DMS114 treated with DMSO at 0.1 percent for 48 hours (cell line): ENCODE data around the gene ATIC.
A peak's percentile ranks its signal among the peaks of the same experiment; 100 is the strongest.
"Not testable (repeated sequence)": the region's sequence is repeated elsewhere in the genome, so short reads cannot be mapped to it uniquely, and the experiment has no call there.

Source experiments
- DNase-seq: peaks from one replicate; lab custom pipeline; 2025; ENCODE audit not compliant: unreplicated experiment; lab: John Stamatoyannopoulos, UW

The ATIC gene

DNA sequence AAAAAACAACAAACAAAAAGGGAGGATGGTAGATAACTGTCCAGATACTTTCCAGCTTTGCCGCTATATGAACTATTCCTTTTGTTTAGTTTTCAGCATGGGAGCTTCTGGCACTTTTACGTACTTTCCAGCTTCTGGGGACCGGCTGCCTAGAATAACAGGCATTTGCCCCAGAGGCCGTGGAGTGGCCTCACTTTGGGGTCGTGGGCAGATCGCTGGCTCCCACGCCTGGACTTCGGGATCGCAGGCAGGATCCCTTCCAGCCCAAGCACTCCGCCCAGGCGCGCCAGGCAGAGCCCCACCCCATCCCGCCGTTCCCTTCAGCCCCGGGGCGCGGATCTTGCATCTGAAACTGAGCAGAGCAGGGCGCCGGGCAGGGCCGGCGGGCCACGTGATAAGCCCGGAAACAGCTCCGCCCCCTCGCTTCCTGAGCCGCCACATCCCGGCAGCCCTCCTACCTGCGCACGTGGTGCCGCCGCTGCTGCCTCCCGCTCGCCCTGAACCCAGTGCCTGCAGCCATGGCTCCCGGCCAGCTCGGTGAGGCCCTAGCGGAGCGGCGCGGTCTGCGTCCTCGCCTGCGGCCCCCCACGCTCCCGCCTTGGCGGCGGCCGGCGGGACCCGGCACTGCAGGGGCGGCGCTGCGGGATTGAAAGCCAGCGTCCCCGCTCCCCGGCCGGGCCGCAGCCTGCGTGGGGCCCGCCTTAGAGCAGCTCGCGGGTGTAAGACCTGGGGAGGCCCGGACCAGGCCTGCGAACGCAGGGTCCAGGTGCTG, at the start of gene ATIC:
Gene ATIC, plus strand, starts transcription at position 435 of the 772 bp plus-strand sequence. Its CDS starts 84 bp downstream, at position 519.
- peak; percentile 82 for DNase-seq

DNA sequence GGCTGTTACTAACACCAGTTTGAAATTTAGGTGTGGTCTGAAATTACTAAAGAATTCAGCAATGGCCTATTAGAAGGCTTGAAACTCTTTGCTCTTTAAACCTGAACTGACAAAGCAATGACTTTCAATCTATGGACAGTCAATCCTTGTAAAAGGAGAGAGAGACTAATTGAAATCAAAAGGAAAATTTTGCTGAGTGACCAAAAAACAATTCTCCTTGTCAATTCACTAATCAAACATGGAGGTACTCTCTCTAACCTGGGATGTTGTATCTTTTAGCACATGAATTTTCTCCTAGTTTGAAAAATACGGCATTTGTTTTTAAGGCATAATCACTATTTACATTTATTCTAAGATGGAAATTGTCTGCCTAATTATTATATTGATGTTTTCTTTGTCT, 49.6 kb upstream of the ATIC start:
- DNase-seq = no peak

DNA sequence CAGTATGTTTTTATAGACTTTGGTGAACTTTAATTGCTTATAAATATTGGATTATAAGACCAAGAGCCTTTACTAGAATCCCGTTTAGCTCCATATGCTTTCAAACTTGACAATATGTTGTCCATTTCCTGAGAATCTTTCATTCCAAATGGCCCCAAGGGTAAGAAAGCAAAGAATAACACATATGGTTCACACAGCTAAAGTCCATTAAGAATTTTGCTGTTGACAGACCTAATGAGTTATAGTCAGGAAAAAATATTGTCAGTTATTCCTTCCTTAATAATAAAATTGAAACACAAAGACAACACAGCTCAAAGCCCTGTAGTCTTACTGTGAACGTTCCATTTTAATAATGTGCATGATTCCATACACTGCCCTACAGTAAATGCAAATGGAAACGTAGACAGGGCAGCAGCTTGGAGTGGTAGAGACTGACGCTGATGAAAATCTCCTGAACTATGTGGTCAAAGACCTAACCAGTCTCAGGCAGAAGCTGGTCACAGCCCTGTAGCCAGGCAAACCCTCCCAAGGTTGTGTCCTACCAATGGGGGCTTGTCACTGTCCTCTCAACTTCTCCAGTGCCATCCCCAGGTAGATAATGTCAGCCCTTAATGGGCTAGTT, 49.0 kb upstream of the ATIC start:
- no peak for DNase-seq

DNA sequence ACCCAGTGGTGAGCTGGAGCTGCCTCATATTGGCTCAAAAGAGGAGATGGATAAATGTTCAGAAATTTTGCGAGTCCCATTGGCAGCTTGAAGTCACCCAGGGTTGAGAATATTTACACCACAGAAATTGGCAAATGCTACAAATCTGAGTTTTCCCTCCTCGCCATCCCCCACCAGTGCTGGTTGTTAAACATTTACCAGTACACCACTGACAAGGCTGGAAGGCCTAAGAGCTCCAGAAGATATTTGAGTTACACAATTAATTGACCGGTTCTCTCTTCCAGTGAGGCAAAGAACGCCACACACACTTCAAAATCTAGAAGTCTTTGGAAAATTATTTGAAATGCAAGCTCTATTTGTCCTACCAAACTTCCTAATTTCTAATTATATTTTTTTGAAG, 47.5 kb upstream of the ATIC start:
- DNase-seq = no peak

DNA sequence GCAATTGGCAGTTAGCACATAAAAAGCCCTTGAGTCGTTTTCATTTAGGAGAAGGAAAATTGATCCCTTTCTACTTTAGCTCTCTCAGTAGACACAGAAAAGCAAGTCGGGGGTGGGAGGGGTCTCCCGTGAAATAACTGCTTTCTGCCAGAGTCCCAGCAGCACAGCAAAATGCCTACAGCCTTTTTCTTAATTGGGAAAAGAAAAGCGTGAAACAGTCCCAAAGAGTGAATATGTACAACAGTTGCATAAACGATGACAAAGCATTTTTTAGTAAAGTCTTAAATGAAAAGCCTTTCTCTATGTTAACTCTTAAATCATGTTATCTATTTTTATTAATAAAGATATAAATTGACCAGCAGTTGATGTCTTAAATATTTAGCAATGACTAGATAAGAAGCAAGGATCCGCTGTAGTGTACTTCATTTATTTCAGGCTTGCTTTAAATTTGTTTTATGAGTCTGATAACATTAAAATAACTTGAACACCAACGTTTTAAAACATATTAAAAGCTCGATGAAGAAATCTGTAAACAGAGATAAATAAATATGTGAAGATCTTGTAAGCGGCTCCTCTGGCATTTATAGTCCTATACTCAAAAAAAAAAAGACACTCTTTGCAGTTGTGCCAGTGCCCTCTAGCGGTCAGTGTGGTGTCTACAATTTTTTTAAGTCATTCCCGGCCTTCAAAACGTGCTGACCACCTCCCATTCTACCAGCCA, 42.3 kb upstream of the ATIC start:
- DNase-seq = peak; percentile 74

DNA sequence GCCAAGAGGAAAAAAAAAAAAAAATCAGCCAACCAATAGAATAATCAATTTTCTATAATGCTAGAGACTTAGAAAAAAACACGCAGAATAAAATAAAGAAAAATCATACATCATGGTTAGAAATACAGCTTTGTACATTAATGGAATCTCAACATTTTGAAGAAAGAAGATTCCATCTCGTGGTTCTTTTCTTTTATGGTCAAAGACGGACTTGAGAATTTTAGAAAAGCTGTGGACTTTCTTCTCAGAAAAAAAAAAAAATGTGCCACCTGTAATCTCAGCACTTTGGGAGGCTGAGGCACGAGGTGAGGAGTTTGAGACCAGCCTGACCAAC, 41.8 kb upstream of the ATIC start:
- no peak for DNase-seq

DNA sequence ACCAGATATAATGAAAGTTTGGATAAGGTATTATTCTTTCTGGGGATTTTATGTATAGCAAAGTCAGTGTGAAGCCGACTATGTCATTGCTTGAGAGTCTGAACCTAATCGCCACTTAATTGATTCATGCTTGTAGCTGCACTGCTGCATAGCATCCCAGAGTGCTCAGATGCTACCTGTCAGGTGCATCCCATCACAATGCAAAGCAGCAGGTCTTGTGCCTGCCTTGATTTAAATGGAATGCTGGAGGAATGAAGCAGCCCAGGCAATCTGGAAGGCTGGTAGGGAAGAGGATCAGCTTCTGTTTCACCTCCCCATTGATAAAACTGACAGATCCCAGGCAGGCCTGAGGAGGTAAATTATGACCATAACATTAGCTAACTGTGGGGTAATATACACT, 40.4 kb upstream of the ATIC start:
- DNase-seq = no peak

DNA sequence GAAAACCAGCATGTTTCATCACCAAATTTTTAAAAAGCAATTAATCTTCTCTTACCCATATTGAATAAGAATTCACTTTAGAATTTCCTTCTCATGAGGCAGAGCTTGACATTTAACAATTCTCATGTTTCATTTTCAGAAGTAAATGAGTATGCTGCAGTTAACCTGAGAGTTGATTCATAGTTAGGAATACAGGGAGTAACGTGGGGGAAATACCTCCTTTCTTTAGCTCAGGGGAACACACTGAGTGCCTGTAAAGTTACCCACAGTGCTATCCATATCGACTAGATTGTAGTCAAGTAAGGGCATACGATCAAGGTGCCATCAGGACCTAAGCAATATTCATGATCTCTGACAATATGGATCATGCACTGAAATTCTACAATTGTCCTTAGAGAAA, 38.9 kb upstream of the ATIC start:
- no peak for DNase-seq

DNA sequence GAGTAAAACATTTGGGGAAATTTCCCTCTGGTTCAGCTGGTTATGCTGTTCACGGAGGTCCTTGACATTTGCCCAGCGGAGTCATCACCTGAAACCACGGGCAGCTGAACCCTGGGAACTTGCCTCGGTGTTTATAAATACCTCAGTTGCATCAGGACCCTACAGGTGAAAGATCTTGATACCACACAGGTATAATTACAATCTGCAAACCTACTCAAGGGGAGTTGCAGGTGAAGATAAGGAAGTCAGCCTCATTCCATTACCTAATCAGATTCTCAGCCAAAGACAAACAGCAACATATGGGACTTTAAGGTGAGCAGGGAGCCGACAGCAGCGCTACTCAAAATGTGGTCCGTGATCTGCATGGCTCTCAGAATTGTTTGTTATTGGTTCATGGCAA, 37.0 kb upstream of the ATIC start:
- no peak for DNase-seq

DNA sequence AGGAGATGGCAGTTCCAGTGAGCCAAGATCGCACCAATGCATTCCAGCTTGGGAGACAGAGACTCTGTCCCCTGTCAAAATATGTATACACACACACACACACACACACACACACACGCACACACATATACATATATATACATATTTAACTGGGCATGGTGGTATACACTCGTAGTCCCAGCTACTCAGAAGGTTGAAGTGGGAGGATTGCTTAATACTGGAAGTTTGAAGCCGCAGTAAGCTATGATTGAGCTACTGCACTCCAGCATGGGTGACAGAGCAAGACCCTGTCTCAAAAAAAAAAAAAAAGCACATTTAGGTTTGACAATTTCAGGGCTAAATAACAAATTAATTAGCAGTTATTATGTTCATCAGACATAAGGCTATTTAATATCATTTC, 36.0 kb upstream of the ATIC start:
- no peak for DNase-seq

DNA sequence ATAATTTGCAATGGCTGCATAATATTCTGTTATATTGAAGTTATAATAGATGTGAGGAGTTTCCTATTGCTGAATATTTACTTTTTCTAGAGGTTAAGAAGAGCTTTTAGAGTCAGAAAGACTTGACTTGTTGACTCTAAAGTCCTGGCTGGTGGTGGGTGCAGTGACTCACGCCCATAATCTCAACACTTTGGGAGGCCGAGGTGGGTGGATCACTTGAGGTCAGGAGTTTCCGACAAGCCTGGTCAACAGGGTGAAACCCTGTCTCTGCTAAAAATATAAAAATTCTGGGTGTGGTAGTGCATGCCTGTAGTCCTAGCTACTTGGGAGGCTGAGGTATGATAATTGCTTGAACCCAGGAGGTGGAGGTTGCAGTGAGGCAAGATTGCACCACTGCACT, 33.9 kb upstream of the ATIC start:
- DNase-seq = no peak

DNA sequence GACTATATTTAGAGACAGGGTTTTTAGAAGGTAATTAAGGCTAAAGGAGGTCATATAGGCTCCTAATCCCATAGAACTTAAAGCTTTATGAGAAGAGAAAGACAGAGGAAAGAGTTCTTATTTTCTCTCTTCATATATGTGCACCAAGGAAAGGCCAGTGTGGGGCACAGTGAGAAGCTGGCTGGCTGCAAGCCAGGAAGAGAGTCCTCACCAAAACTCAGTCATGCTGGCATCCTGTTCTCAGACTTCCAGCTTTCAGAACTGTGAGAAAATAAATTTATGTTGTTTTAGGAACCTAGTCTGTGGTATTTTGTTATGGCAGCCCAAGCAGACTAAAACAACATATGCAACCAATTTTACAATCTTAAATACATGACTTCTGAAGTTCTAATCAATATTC, 31.5 kb upstream of the ATIC start:
- DNase-seq = no peak

DNA sequence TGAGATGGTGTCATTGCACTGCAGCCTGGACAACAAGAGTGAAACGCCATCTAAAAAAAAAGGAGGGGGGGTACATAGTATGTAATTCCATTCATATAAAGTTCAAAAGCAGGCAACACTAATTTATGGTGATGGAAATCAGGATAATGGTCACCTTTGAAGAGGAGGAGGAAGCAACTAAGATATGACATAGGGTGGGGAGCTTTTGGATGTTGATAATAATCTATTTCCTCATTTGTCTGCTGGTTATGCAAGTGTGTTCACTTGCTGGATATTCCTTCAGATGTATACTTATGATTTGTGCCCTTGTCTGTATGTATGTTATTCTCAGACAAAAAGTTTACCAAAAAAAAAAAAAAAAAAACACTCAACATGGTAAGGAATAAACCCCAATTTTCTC, 28.6 kb upstream of the ATIC start:
- no peak for DNase-seq

DNA sequence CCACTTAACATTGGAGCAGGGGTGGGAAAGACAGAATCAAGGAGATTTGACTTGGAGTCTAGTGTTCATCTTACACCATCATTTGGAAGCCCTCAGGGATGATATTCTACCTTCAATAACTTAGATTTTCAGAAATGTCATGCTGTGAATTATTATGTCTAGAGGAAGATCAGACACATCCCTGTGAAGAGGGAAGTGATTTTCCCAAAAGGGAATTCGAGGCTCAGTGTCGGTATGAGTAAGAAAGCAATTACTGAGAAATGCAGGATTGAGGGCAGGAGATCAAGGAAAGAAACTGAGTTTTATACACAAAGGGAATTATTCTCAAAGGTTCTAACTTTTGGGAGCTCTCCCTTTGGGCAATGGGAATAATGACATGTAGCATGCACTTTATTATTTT, 25.6 kb upstream of the ATIC start:
- no peak for DNase-seq

DNA sequence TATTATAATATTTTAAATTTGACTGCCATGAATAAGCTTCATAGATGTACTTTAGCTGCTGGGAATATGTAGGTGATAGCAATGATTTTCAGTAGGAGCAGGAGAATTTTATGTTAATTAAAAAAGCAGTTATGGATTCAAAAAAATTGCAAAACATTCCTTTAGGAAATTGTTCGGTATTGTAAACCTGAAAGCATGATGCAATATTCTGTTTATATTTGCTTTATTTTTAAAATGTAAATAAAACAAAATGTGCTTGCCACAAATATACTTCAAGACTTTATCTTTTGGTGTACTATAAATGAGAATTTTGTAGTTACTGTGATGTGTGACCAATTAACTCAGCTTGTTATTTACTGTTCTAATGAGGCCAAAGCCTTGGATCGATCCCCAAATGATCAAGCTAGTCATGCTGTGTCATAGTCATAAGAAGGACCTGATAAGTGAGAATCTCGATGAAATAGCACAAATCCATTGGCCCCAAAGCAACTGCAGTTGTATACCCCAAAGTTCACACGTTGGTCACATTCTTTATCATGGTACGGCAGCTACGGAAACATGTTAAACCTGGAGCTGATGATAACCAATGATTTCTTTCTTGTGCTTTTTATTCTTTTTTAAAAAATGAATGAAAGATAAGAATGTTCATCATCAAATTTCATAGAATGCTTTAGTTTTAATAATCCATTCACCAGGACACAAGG, 23.6 kb upstream of the ATIC start:
- DNase-seq = no peak

DNA sequence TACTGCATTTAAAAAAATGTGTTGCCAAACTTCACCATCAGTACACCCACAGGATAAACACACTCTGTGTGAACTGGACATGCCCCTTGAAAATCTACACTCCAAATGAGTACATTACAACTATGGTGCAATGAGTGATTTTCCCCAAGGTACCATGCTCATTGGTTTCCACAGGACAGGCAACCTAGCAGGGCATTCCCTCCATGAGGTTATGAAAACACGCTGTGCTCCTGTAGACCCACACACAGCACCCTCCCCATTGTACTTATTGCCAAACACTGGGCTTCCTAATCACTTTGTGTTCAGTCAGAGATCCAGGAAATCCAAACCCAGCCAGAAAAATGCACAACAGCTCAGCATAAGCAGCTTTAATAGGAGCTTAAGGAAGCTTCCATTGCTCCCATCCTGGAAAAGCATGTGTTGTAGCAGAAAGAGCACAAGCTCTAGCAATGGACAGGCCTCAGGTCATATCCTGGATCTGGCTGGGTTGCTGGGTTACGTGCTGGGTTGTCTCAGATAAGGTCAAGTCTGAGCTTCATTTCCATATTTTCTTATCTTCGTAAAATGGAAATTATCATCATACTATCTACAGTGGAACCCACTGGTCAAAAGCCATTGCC, 20.8 kb upstream of the ATIC start:
- DNase-seq = no peak

DNA sequence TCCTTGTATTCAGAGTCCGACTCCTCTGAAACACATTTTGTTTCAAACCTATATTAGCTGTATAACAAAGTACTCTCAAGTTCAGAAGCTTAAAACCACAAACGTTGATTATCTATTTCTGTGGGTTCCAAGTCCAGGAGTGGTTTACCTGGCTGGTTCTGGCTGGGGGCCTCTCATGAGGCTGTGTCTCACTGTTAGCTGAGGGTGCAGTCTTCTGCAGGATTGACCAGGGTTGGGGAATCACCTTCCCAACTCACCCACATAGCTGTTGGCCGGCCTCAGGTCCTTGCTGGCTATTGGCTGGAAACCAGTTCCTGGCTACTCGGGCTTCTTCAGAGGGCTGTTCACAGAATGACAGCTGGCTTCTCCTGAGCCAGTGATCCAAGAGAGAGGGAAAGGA, 18.0 kb upstream of the ATIC start:
- DNase-seq = no peak

DNA sequence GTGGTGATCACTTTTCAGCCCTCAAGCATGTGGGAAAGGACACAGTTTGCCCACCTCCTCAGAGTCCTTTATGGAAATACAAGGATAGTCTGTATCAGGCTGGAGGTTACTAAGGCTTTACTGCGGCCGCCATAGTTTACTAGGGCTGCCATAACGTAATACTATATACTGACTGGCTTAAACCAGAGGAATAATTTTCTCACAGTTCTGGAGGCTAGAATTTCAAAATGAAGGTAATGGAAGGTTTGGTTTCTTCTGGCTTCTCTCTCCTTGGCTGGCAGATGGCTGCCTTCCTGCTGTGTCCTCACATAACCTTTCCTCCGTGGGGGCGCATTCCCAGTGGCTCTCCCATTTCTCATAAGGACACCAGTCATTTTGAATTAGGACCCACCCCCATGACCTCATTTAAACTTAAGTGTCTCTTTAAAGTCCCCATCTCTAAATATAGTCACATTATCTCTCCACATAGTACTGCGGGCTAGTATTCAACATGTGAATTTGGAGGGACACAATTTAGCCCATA, 12.5 kb upstream of the ATIC start:
- DNase-seq = no peak

DNA sequence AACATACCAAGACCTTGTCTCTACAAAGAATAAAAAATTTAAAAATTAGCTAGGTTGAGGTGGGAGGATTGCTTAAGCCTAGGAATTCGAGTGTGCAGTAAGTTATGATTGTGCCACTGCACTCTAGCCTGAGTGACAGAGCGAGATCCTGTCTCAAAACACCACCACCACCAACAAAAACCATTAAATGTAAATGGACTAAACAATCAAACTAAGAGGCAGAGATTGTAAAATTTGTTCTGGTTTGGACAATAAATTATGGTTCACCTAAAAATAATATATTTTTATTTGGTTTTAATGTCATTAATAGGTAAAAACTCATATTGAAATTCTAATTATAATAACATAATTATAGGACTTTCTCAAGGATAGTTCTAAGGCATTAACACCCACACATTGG, 9.9 kb upstream of the ATIC start:
- DNase-seq = no peak

DNA sequence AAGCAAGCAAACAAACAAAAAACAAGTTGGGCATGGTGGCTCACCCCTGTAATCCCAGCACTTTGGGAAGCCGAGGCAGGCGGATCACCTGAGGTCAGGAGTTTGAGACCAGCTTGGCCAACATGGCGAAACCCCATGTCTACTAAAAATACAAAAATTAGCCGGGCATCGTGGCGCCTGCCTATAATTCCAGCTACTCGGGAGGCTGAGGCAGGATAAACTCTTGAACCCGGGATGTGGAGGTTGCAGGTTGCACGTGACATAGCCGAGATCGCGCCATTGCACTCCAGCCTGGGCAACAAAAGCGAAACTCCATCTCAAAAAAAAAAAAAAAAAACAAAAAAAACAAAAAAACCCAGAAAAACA, 617 bp upstream of the ATIC start:
- not testable (repeated sequence) for DNase-seq

DNA sequence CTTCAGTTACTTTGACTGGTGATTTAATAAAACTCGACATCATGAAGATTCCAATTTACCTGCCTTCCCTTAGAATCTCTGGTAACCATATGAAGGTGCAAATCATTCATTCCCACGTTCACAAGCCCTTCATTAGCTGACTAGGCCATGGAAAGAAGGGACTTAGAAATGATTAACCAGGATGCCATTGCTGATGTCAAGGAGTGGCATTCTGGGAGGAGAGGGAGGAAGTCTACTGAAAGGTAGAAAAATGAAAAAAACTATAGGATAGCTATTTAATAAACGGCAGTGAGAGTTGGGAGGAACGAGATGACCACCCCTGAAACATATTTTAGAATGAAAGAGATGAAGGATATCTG, 1.4 kb downstream of the ATIC start:
- no peak for DNase-seq
